HEK293 (cell line): ENCODE data around the gene RGS5.

Source experiments
- CTCF ChIA-PET: fragments of 350-600 bp; formaldehyde crosslinking; extraction: SDS; loops from one replicate; lab custom pipeline; 2021; ENCODE audit warnings: antibody characterized with exemption; lab: Yijun Ruan, JAX
- POLR2A ChIA-PET: fragments of 300-600 bp; formaldehyde crosslinking; extraction: SDS; loops from one replicate; lab custom pipeline; 2020; ENCODE audit warnings: antibody characterized with exemption, inconsistent platforms; lab: Yijun Ruan, JAX
- H3K27ac ChIP-seq: fragments of 200-500 bp; sonication (Bioruptor generic); 2 replicates; pipeline ENCODE4 v1.5.1; 2014; ENCODE audit warnings: low read depth, low read length, control low read depth, inconsistent platforms; ENCODE audit errors: extremely low read depth
- H3K36me3 ChIP-seq, 2 experiments: fragments of 200-500 bp in 1 of 2; sonication (Bioruptor generic) in 1 of 2; 1 replicate in 1 of 2; 2 replicates in 1 of 2; pipeline ENCODE4 v1.5.1; 2014 to 2017; ENCODE audit warnings: inconsistent platforms in 2 of 2, low read length in 2 of 2; ENCODE audit not compliant: control insufficient read depth in 2 of 2, insufficient read depth in 1 of 2
- H3K4me1 ChIP-seq: fragments of 200-500 bp; sonication (Bioruptor generic); 2 replicates; pipeline ENCODE4 v1.5.1; 2014; ENCODE audit warnings: mild to moderate bottlenecking, low read length, inconsistent platforms; ENCODE audit not compliant: control insufficient read depth, insufficient read depth
- H3K4me3 ChIP-seq: 2 replicates; pipeline ENCODE4 v1.5.1; 2011; ENCODE audit warnings: low read depth, mild to moderate bottlenecking, control low read depth, low read length, moderate library complexity
- H3K9me3 ChIP-seq: fragments of 200-500 bp; sonication (Bioruptor generic); 2 replicates; pipeline ENCODE4 v1.5.1; 2014; ENCODE audit warnings: low read depth, low read length, inconsistent platforms; ENCODE audit not compliant: control insufficient read depth, insufficient read depth
- BCL11A ChIP-seq: fragments of 450-650 bp; formaldehyde crosslinking; IDR thresholded peaks from 2 replicates; pipeline ENCODE4 v1.5.1; 2016; ENCODE audit warnings: low read depth, missing biosample characterization, missing genetic modification characterization
- GFI1B ChIP-seq: fragments of 450-650 bp; formaldehyde crosslinking; IDR thresholded peaks from 2 replicates; pipeline ENCODE4 v1.5.1; 2016; ENCODE audit warnings: missing biosample characterization, missing genetic modification characterization
- GLIS2 ChIP-seq: fragments of 450-650 bp; formaldehyde crosslinking; IDR thresholded peaks from 2 replicates; pipeline ENCODE4 v1.5.1; 2016; ENCODE audit warnings: missing biosample characterization, missing genetic modification characterization
- KLF16 ChIP-seq: fragments of 450-650 bp; formaldehyde crosslinking; IDR thresholded peaks from 2 replicates; pipeline ENCODE4 v1.5.1; 2017; ENCODE audit warnings: missing biosample characterization, missing genetic modification characterization
- KLF8 ChIP-seq: fragments of 450-650 bp; formaldehyde crosslinking; IDR thresholded peaks from 2 replicates; pipeline ENCODE4 v1.5.1; 2016; ENCODE audit warnings: missing biosample characterization, missing genetic modification characterization
- MEIS1 ChIP-seq: sonication (generic); formaldehyde crosslinking; IDR thresholded peaks from 2 replicates; pipeline ENCODE4 v1.8.1; 2022; ENCODE audit warnings: missing genetic modification reagents, mild to moderate bottlenecking, borderline replicate concordance
- ZBTB44 ChIP-seq: fragments of 450-650 bp; IDR thresholded peaks from 2 replicates; pipeline ENCODE4 v1.5.1; 2018; ENCODE audit warnings: missing biosample characterization, mild to moderate bottlenecking, missing genetic modification characterization
- ZBTB49 ChIP-seq: fragments of 450-650 bp; formaldehyde crosslinking; IDR thresholded peaks from 2 replicates; pipeline ENCODE4 v1.5.1; 2016; ENCODE audit warnings: missing biosample characterization, missing genetic modification characterization, low read depth
- ZNF221 ChIP-seq: fragments of 450-650 bp; formaldehyde crosslinking; IDR thresholded peaks from 2 replicates; pipeline ENCODE4 v1.5.1; 2017; ENCODE audit warnings: missing biosample characterization, missing genetic modification characterization, borderline replicate concordance
- ZNF274 ChIP-seq, 2 experiments: fragments of 200-500 bp in 1 of 2; fragments of 450-650 bp in 1 of 2; sonication (Bioruptor generic) in 1 of 2; formaldehyde crosslinking in 1 of 2; IDR thresholded peaks; 2 replicates each; pipeline versions ENCODE4 v1.5.1 to v1.6.1; 2014 to 2016; ENCODE audit warnings: borderline replicate concordance in 1 of 2, inconsistent platforms in 1 of 2, low read length in 1 of 2, missing biosample characterization in 1 of 2, missing genetic modification characterization in 1 of 2
- ZNF280C ChIP-seq: fragments of 450-650 bp; formaldehyde crosslinking; IDR thresholded peaks from 2 replicates; pipeline ENCODE4 v1.5.1; 2016; ENCODE audit warnings: missing biosample characterization, missing genetic modification characterization
- ZNF473 ChIP-seq: fragments of 450-650 bp; formaldehyde crosslinking; IDR thresholded peaks from 2 replicates; pipeline ENCODE4 v1.5.1; 2017; ENCODE audit warnings: missing biosample characterization, missing genetic modification characterization
- ZNF544 ChIP-seq: fragments of 450-650 bp; formaldehyde crosslinking; IDR thresholded peaks from 2 replicates; pipeline ENCODE4 v1.5.0; 2017; ENCODE audit warnings: missing biosample characterization, missing genetic modification characterization
- ZNF549 ChIP-seq: fragments of 450-650 bp; IDR thresholded peaks from 2 replicates; pipeline ENCODE4 v1.5.1; 2018; ENCODE audit warnings: missing biosample characterization, missing genetic modification characterization, mild to moderate bottlenecking, inconsistent platforms, moderate library complexity
- ZNF701 ChIP-seq: fragments of 450-650 bp; formaldehyde crosslinking; IDR thresholded peaks from 2 replicates; pipeline ENCODE4 v1.5.1; 2016; ENCODE audit warnings: missing biosample characterization, missing genetic modification characterization
- ZSCAN4 ChIP-seq: fragments of 450-650 bp; formaldehyde crosslinking; IDR thresholded peaks from 2 replicates; pipeline ENCODE4 v1.5.1; 2017; ENCODE audit warnings: missing biosample characterization, missing genetic modification characterization
- TF ChIP-seq, protein P1 (sequence below): fragments of 450-650 bp; formaldehyde crosslinking; IDR thresholded peaks from 2 replicates; pipeline ENCODE4 v1.5.1; 2016; ENCODE audit warnings: missing biosample characterization, missing genetic modification characterization
- TF ChIP-seq, protein P2 (sequence below): fragments of 450-650 bp; formaldehyde crosslinking; IDR thresholded peaks from 2 replicates; pipeline ENCODE4 v1.5.1; 2016; ENCODE audit warnings: missing biosample characterization, missing genetic modification characterization

Gene RGS5

GRCh38 chr1:163147019-163147418 lies 55.7 kb downstream of the RGS5 start:
- no peaks in the 10 kb centered on the region for H3K36me3 ChIP-seq
- no peak overlapping the region for H3K4me3 ChIP-seq
- no peaks in the 10 kb centered on the region for H3K9me3 ChIP-seq
- no peaks in the 10 kb centered on the region for H3K4me1 ChIP-seq
- CTCF ChIA-PET: no interaction called here
- POLR2A ChIA-PET: no interaction called here
- no peak for TF ChIP-seq ZBTB49 (tag by site-specific recombination)
- TF ChIP-seq ZNF544 (tag by site-specific recombination): no peak
- TF ChIP-seq ZNF549: no peak
- no peak for TF ChIP-seq ZNF473 (tag by site-specific recombination)
- no peak for TF ChIP-seq ZNF274 (IDR thresholded peaks at IDR 0.05; ENCODE audit: low read length)
- TF ChIP-seq ZNF274 (tag by site-specific recombination; IDR thresholded peaks at IDR 0.05; ENCODE audit: borderline replicate concordance): no peak
- TF ChIP-seq, protein P1, sequence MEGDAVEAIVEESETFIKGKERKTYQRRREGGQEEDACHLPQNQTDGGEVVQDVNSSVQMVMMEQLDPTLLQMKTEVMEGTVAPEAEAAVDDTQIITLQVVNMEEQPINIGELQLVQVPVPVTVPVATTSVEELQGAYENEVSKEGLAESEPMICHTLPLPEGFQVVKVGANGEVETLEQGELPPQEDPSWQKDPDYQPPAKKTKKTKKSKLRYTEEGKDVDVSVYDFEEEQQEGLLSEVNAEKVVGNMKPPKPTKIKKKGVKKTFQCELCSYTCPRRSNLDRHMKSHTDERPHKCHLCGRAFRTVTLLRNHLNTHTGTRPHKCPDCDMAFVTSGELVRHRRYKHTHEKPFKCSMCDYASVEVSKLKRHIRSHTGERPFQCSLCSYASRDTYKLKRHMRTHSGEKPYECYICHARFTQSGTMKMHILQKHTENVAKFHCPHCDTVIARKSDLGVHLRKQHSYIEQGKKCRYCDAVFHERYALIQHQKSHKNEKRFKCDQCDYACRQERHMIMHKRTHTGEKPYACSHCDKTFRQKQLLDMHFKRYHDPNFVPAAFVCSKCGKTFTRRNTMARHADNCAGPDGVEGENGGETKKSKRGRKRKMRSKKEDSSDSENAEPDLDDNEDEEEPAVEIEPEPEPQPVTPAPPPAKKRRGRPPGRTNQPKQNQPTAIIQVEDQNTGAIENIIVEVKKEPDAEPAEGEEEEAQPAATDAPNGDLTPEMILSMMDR (tag by site-specific recombination): no peak
- no peak for TF ChIP-seq ZNF221 (tag by site-specific recombination)
- TF ChIP-seq, protein P2, sequence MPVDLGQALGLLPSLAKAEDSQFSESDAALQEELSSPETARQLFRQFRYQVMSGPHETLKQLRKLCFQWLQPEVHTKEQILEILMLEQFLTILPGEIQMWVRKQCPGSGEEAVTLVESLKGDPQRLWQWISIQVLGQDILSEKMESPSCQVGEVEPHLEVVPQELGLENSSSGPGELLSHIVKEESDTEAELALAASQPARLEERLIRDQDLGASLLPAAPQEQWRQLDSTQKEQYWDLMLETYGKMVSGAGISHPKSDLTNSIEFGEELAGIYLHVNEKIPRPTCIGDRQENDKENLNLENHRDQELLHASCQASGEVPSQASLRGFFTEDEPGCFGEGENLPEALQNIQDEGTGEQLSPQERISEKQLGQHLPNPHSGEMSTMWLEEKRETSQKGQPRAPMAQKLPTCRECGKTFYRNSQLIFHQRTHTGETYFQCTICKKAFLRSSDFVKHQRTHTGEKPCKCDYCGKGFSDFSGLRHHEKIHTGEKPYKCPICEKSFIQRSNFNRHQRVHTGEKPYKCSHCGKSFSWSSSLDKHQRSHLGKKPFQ (tag by site-specific recombination): no peak
- TF ChIP-seq ZNF280C (tag by site-specific recombination): no peak
- no peak for TF ChIP-seq GLIS2 (tag by site-specific recombination)
- TF ChIP-seq ZNF701: no peak
- no peak for TF ChIP-seq KLF8 (tag by site-specific recombination)
- no peak for TF ChIP-seq GFI1B
- no peak overlapping the region for H3K27ac ChIP-seq

GRCh38 chr1:163145435-163145834 lies 57.3 kb downstream of the RGS5 start:
- TF ChIP-seq ZSCAN4 (tag by site-specific recombination) (no peak), KLF16 (tag by site-specific recombination) (no peak), MEIS1 (CRISPR knock-in tag) (no peak), ZBTB44 (tag by site-specific recombination) (no peak), ZNF274 (IDR thresholded peaks at IDR 0.05; ENCODE audit: low read length) (no peak), ZNF274 (tag by site-specific recombination; IDR thresholded peaks at IDR 0.05; ENCODE audit: borderline replicate concordance) (no peak), BCL11A (tag by site-specific recombination) (no peak)
- ChIA-PET POLR2A (no interaction called here), CTCF (interaction anchor here (0.7 to 1.1 kb wide), 2 partner anchors 267 to 289 kb away, joined by 3 read pairs; no protein-coding TSS in a partner anchor)

More at GRCh38 chr1:163145435-163145834, 57.3 kb downstream of the RGS5 start:
- Histone ChIP-seq H3K27ac (no peak overlapping the region), H3K9me3 (no peaks in the 10 kb centered on the region), H3K4me3 (no peak overlapping the region), H3K4me1 (no peaks in the 10 kb centered on the region), H3K36me3 (no peaks in the 10 kb centered on the region)
